Stimulated activated CD4-positive, alpha-beta T cell treated with anti-CD3 and anti-CD28 coated beads, Interleukin-2, amount 100 ng/mL, for 24 hours (primary cell): ENCODE results near the gene ZNF438.
"Not testable (repeated sequence)": the region's sequence is repeated elsewhere in the genome, so short reads cannot be mapped to it uniquely, and the experiment has no call there.

Experiments used
- DNase-seq, 2 donors: peaks; one replicate each; pipeline ENCODE4 v3.0.0-alpha.2; 2020

ZNF438 gene

DNA sequence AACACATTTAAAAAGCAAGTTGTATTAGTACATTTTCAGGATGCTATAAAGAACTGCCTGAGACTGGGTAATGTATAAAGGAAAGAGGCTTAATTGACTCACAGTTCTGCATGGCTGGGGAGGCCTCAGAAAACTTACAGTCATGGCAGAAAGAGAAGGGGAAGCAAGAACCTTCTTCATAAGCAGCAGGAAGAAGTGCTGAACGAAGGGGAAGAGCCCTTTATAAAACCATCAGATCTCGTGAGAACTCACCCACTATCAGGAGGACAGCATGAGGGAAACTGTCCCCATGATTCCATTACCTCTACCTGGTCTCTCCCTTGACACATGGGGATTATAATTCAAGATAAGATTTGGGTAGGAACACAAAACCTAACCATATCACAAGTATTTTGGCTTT, 7.3 kb upstream of the ZNF438 start:
- DNase-seq = not testable (repeated sequence)

DNA sequence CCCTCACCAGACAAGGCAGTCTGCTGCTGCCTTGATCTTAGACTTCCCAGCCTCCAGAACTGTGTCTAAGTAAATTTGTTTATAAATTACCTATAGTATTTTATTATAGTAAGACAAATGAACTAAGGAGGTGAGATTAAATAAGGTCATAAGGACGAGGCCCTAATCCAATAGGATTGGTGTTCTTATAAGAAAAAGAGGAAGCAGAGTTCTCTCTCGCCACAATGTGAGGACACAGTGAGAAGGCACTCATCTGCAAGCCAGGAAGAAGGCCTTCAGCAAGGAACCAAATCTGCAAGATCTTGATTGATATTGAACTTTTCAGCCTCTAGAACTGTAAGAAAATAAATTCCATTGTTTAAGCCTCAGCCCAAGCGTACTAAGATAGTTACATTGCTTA, 6.1 kb upstream of the ZNF438 start:
- DNase-seq = no peak

DNA sequence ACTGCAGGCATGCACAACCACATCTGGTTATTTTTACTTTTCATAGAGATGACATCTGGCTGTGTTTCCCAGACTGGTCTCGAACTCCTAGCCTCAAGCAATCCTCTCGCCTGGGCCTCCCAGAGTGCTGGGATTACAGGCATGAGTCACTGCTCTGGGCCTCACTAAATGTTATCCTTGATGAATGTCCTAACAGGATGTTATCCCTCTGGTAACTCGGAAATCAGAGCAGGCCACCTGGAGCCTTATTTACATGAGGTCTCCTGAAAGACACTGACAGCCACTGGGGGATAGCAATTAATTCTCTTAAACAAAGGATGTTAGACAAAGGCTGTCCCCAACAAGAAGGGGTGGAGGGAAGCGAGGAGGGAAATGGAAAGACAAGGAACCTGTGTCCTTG, 4.5 kb upstream of the ZNF438 start:
- no peak for DNase-seq

DNA sequence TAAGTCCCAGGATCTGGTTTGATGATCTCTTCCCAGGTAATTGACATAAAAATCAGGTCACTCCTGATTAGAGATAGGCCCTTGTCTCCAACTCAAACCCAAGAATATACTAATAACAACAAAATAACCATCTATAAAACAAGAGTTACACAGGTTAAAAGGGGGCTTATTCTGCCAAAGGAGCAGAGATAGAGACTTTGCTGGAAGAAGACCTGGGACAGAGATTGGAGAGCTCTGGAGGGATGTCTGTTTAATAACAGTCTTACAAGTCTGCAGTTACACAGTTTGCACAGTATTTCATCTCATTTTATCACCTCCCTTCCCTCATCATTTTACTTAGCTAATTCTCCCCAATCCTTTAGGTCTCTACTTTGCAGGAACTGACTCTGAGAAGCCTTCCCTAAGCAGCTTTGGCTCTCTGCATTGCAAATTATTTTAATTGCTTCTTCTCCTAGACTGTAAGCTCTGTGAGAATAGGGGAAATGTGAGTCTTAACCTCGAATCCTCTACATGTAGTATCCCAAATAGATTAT, 3.7 kb upstream of the ZNF438 start:
- DNase-seq = no peak

DNA sequence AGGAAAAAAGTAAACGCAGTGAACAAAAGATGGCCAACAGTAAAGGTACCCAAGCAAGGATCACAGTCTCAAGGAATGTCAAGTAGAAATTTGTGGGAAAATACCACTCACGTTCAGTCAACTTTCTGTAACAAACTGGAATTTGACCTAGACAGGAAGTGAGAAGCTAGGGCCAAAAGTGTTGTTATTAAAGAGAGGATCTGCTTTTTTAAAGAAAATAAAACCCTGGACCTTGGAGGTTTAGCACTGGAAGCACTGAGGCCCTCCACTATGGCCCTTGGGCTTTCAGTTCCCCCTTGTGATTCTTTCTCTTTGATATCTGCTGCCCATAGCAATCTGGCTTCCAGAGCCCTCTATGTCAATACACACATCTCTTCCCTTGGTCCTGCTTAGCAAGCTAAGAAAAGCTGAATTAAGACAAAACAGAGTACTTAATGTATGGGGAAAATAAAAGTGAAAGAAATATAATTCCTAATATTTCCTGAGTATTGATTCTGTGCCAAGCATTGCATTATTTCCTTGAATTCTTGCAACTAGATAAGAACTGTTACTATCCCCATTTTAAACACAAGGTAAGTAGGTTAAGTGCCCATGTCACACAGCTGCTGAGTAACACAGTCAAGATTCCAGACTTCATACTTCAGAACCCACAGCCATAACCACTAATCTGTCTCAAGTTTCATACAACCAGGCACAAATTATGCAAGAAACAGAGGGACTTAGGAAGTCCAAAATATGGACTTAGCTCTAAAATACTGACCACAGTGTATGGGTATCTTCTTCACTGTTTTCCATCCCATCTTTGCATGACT, 2.6 kb upstream of the ZNF438 start:
- no peak for DNase-seq

DNA sequence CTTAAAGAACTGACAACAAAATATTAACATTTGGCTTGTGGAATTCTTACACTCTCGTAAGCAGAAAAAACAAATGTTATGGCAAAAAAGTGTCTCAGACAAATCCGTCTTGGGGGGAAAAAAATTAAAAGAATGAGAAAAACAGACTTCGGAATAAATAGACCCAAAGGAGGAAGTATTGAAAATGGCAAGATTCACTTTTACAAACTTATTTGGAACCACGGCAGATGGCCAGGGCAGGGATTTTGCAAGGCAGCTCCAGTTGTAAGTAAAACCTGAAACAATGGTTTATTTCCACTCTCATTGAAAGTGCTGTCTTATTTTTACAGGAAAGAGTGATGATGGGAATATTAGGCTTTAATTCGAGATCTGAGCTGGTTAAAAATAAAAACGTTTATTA, 1.5 kb upstream of the ZNF438 start:
- DNase-seq = no peak

DNA sequence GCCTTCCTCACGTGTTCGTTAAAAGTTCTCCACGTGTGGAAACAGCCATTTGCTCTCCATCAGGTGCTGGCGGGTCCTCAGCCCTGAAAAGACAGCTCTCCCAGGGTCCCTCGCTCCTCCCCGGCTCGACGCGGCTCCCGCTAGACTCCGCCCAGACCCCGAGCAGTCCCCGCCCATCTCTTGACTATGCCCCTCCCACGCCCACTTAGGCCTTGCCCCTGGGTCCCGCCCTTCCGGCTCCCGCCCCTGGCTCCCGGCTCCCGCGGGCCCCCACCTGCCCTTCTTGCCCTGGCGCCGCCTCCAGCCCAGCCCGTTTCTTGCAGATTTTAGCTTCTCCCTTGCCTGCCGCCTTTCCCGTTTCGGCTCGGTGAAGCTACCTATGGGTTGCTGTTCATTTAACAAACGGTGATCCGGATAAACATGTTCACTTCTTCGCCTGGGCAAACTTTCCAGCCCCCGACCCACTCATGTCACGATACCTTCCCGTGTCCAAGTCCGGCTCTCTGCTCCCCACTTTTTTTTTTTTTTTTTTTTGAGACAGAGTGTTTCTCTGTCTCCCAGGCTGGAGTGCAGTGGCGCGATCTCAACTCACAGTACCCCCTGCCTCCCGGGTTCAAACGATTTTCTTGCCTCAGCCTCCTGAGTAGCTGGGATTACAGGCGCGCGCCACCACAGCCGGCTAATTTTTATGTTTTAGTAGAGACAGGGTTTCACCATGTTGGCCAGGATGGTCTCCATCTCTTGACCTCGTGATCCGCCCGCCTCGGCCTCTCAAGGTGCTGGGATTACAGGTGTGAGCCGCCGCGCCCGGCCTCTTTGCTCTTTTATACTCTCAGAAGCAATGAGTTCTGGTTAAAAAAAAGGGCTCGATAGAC, 830 bp upstream of the ZNF438 start:
- DNase-seq = peak; percentile 95 to 96

DNA sequence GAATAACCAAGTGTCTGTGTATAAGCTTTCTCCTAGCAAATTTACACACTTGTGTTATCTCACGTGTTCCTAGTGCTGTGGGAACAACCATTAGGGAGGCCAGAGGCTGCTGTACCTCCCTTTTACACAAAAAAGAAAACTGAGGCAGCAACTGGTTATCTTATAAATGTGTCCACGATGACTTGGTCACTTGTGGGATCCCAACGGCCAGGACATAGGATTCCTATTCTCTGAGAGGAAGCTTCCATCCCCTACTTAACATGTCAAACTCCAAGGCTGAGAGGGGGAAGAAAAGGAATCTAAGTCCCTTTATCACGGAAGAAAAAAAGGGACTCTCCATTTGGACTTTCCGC, 484 bp downstream of the ZNF438 start:
- DNase-seq = no peak

DNA sequence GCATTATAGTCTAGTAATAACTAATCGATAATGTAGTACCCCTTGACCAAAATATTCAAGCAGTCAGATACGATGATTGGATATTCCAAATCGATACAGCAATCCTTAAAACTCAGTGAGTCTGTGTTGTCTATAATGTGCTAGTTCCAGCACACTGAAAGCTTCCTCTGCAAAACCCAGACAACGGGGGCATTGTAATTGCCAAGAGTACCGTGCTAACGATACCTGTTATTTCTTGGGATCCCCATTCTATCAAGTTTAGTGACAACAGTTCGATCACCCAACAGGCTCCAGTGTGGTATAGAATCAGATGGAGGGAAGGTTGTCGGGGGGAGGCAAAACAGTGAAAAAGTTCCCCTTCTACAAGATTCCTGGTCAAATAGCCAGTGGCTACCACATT, 865 bp downstream of the ZNF438 start:
- no peak for DNase-seq

DNA sequence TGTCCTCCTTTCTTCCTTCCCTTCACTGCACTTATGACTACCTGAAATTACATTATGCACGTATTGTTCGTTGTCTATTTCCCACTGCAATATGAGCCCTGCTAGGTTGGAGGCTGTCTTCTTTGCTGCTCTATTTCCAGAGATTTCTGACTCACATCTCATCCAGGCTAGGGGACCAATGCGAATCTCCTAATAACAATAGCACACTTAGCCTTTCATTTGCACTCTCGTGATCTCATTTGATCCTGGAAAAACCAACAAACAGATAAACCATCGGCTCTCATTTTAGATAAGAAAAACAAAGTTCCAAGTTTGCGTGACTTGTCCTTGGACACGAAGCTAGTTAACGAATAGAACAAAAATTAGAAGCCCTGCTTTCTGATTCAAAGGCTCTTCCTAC, 1.4 kb downstream of the ZNF438 start:
- DNase-seq = no peak

DNA sequence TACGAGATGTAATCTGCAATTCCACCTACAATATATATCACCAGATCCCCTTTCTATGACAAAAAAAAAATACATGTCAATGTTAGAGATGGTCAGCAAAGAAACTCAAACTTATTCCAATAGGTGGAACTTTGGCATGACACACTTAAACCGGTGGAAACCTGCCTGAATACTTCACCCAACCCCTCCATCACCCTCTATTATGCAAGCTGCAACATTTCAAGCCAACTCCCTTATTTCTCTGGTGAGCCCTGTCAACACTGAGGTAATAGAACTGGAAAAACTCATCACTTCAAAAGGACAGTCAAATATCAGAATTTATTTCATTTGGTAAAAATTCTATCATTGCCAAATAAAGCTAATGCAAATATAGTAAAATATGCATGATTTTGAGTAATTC, 3.6 kb downstream of the ZNF438 start:
- no peak for DNase-seq

DNA sequence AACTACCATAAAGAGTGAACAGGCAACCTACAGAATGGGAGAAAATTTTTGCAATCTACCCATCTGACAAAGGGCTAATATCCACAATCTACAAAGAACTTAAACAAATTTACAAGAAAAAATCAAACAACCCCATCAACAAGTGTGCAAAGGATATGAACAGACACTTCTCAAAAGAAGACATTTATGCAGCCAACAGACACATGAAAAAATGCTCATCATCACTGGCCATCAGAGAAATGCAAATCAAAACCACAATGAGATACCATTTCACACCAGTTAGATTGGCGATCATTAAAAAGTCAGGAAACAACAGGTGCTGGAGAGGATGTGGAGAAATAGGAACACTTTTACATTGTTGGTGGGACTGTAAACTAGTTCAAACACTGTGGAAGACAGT, 5.4 kb downstream of the ZNF438 start:
- DNase-seq = not testable (repeated sequence)

DNA sequence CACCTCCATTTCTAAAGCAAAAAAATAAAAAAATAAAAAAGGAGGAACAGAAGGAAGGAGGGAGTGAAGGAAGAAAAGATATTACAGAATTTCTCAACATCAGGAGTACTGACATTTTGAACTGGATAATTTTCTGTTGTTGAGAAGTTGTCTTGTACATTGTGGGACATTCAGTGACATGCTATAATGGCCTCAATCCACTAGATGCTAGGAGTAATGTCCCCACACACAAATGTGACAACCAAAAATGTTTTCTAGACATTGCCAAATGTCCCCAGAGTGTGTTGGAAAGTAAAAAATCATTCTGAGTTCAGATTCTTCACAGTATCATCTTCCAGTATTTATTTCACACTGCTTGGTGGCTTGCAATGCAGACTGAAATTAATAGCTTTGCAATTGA, 6.5 kb downstream of the ZNF438 start:
- DNase-seq = no peak

DNA sequence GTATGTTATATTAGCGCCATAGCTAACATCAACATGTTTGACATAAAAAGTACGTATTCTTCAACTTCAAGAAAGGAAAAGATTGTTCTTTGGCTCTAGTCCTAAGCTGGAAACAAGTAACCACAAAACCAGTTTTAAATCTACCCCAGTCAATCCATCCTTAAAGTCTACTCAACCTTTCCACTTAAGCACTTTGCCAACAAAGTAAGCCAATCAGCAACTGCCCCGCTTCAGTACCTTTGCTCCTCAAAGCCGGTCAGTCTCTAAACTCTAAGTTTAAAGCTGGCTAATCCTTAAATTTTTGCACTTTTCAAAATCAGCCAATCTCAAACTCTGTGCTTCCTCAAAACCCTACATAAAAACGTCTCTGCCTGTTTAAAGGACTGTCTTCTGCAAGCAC, 8.1 kb downstream of the ZNF438 start:
- DNase-seq = no peak

DNA sequence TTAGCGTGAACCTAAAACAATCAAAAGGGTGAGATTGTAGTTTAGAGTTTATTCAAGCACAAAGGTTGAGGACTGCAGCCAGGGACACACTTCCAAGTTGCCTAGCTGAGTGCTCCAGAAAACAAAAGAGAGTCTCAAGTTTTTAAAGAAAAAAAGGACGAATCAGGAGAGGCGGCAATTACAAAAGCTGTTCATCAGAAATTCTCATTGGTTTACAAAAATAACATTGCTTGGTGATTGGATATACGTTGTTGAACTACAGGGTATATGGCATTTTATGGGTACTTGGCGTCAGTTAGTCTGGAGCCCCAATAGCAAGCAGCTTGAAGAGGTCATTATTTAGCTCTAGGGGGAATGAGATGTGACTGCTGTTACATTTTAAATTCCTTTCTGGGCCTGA, 11.5 kb downstream of the ZNF438 start:
- DNase-seq = no peak

DNA sequence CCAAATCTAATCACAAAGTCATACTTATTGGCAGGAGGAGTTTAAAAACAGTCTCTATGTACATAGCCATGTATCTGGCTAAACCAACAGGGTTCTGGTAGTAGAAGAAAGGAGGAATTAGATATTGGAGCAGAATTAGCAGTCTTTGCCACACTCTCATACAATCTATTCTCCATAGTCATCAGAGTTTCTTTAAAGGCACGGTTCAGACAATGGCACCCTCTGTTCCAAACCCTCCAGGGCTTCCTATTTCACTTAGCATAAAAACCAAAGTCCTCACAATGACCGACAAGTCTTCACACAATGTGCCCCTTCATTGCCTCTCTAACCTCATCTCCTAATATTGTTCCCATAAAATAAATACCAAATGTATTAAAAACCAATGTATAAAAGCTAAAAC, 12.7 kb downstream of the ZNF438 start:
- no peak for DNase-seq

DNA sequence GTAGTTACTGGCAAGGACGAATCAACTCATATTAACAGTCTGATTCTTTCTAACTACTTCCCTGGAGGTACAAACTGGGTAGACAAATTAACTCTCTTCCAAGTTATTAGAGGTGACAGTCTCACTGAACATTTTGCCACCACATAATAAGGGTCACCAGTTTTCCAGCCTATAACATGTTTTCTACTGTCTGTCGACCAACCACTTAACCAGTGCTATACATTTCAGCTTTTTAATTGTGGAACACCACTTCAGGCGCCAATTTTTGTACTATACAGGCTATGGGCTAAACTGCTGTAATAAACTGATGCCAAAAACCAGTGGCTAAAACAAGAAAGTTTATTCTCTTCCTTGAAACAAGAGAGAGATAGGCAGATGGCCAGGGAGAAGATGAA, 13.3 kb downstream of the ZNF438 start:
- no peak for DNase-seq

DNA sequence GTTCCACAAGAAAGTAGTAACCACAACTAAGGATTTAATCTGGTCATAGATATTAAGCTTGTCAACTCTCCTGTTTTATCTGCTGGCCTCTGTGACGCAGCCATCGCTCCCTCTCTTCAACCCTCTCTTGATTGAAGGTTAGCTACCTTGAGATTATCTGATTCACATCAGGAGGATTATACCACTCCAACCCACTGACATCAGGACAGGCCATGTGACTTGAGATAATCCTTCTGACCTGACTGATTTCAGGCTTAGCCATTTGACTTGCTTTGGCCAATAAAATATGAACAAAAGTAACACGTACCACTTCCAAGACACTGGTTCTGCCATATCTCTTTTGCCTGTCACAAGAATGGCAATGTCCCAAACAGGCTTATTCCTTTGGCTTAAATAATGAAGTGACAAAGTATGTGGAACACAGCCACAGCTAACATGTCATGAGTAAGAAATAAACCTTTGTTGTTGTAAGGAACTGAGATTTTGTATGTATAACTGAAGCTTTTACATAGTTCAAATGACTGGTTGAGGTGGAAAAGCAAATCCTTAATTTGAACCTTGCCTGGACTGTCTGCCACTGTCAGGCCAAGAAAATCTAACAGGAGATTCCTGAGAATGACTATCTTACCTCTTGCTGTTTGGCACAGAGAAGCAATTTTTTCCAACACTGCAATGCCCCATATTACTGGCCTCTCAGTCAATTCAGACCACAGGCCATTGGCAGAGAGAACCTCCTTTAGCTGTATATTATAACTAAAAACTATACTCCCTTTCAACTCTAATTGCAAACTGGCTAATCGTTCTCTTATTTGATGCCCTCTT, 13.9 kb downstream of the ZNF438 start:
- DNase-seq = no peak

DNA sequence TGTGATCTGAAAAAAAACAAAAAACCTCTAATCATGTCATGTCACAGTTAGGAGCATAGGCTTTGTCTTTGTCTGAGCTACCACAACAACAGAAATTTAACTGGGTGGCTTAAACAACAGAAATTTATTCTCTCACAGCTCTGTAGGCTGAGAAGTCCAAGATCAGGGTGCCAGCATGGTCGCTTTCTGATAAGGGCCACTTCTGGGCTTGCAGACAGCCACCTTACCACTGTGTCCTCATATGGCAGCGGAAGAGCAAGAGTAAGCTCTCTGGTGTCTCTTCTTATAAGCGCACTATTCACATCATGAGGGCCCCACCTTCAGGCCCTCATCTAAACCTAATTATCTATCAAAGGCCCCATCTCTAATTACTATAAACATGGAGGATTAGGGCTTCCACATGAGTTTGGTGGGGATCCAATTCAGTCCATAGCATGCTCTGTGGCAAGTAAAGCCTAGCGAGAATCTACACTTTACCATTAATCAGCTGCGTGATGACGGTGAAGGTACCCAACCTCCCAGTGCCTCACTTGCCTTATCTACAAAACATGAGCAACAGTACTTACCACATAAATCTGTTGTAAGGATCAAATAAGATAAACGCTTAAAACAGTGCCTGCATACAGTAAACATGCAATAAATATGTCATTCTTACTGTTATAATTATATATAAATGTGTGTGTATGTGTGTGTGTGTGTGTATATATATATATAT, 17.3 kb downstream of the ZNF438 start:
- DNase-seq = no peak

DNA sequence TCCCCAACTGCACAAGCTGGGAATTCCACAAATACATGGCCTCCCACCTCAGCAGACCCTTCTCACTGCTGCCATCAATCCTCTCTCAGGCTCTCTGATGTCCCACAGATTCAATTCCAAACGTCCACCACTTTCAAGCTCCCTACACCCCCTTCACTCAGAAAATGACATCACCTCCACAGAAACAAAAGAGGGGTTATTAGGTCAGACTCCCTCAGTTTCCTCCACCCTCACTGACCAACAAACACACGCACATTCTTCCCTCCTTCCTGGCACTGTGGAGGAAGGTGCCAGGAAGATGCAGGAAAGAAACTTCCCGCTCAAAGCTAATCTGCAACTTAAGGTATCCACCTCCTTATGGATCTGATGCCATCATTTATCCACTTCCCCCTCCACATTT, 18.3 kb downstream of the ZNF438 start:
- no peak for DNase-seq

DNA sequence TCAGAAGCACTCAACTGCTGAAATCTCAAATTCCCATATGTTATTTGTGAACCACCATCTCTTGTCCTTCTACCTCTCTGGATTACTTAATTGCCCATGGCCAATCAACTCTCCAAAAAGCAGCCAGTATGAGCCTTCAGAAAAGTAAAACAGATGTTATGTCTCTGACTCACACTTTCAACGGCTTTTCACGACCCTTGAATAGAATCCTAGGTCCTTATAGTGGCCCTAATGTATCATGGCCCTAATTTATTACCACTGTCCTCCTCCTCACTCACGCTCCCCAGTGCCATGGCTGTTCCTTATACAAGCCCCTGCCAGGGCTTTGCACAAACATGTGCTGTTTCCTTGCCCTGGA, 20.0 kb downstream of the ZNF438 start:
- no peak for DNase-seq

DNA sequence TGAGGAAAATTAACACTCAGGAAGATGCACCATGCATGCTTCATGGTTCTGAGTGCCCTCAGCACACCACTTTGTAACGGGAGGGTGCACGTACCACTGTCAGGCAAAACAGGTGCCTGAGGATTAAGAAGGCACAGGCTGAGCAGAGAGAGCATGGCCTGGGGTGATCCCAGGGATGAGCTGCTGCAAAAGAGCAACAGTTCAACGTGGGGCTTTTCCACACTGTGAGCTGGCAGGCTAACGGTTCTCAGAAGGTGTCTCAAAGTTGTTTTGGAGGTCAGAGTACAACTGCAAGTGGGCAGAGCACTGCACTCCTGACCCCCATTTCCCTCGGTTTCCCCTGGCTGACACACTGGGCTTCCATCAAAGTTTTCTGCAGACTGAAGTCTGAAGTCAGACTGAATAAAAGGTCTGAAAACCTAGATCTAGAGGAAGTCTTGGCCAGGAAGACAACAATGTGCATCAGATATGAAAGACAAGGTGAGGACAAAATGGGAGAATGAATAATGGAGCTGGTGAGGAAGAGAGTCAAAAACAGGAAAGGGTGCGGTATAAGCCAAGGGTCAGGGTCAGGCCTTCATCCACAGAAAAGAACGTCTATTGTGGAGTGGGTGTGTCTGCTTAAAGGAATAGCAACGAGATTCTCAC, 20.5 kb downstream of the ZNF438 start:
- DNase-seq = no peak
